Large intestine (tissue), 1 donor: ENCODE results near the gene NLRC5. TPM values are rescaled to one million over a fixed set of nuclear protein-coding genes. Genes with fewer than 3 reads are reported as not detected.

Experiments used
- polyA plus RNA-seq: library from polyadenylated mRNA; unstranded; fragments of 120-200 nt; gene quantifications from one replicate; pipeline ENCODE4 v1.2.1, GENCODE V29; 2013

NLRC5 gene
- polyA plus RNA-seq, 1 donor = 11.1 TPM

Other genes with a start within 250 kb of the NLRC5 start
- 0.21 TPM for gene SLC12A3, start 124.3 kb upstream of the NLRC5 start, polyA plus RNA-seq
- gene HERPUD1, start 57.4 kb upstream of the NLRC5 start, polyA plus RNA-seq = 103 TPM
- 3.1 TPM for gene CETP, start 27.6 kb upstream of the NLRC5 start, polyA plus RNA-seq
- 22.6 TPM for gene CPNE2, start 103.0 kb downstream of the NLRC5 start, polyA plus RNA-seq
- 99.4 TPM for gene PSME3IP1, start 196.5 kb downstream of the NLRC5 start, polyA plus RNA-seq
- 44.3 TPM for gene RSPRY1, start 196.8 kb downstream of the NLRC5 start, polyA plus RNA-seq